ENCODE results near the gene TRIM33. TPM values are rescaled to one million over a fixed set of nuclear protein-coding genes. Genes with fewer than 3 reads are reported as not detected.

The TRIM33 gene
- total and polyA plus RNA-seq, 12 donors: 13.8 to 49.0 (median 27.0) TPM

DNA sequence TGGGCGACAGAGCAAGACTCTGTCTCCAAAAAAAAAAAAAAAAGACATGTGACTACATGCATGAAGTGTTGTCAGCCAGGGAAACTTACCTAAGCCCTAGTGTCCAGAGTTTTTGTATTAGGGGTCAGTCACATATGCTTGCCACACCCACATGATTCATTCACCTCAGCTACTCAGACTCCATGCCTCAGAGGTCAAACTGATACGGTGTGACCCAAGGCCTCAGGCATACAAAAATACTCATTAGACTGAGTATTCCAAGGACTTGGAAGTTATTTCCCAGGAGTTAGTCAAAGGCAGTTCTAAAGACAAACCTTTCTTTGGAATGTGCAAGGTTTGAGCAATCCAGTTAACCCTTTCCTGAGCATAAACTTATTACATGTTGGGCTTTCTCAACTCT lies 6.3 kb upstream of the TRIM33 start:
- no peak for TF ChIP-seq POLR2A (IDR thresholded peaks at IDR 0.05)
- TF ChIP-seq, protein P1, sequence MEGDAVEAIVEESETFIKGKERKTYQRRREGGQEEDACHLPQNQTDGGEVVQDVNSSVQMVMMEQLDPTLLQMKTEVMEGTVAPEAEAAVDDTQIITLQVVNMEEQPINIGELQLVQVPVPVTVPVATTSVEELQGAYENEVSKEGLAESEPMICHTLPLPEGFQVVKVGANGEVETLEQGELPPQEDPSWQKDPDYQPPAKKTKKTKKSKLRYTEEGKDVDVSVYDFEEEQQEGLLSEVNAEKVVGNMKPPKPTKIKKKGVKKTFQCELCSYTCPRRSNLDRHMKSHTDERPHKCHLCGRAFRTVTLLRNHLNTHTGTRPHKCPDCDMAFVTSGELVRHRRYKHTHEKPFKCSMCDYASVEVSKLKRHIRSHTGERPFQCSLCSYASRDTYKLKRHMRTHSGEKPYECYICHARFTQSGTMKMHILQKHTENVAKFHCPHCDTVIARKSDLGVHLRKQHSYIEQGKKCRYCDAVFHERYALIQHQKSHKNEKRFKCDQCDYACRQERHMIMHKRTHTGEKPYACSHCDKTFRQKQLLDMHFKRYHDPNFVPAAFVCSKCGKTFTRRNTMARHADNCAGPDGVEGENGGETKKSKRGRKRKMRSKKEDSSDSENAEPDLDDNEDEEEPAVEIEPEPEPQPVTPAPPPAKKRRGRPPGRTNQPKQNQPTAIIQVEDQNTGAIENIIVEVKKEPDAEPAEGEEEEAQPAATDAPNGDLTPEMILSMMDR (IDR thresholded peaks at IDR 0.05): no peak
- Histone ChIP-seq H3K4me3 (no peak overlapping the region), H3K4me1 (replicated peaks in 1 of 2) (peaks cover 0 to 2% of the 10 kb centered on the region in 2 donors), H3K27ac (no peak overlapping the region), H3K9me3 (replicated peaks in 1 of 3) (no peaks in the 10 kb centered on the region), H3K36me3 (replicated peaks in 1 of 2) (no peaks in the 10 kb centered on the region), H3K27me3 (no peaks in the 10 kb centered on the region)
- intact Hi-C loops (cut with DNase I): loop anchor here in 1 of 2 donors (10.0 kb wide), 1 partner anchor 73 kb away; no protein-coding TSS in a partner anchor
- no peak for DNase-seq
- WGBS, 4 donors: 54 to 67% (median 61%) methylated on average over 2 of the region's 2 CpGs

DNA sequence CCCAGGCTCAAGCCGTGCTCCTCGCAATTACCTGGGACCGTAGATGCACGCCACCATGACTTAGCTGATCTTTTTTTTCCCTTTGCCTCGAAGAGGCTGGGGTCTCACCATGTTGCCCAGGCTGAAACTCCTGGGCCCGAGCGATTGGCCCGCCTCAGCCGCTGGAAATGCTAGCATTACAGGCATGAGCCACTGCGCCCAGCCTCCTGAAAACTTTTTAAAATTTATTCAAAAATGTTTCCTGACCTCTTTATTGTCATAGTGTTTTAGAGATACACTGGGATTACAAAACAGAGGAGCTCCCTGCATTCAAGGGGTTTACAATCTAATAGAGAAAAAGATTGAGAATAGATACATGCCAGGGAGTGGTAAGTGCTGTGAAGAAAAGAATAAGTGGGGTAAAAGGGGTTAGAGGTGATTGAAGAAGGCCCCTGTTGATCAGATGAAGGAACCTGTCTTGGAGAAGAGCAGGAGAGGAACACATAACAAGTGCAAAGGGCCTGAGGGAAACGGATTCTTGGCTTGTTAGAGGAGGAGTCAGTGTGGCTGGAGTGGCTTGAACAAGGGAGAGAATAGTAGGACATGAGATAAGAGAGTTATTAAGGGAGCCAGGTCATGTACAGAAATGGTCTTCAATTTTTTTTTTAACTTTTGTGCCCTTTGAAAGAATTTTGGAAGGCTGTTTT lies 1.7 kb upstream of the TRIM33 start:
- no peaks in the 10 kb centered on the region for H3K36me3 ChIP-seq (replicated peaks in 1 of 2)
- 87 to 91% (median 88%) methylated on average over 11 of the region's 11 CpGs for WGBS, 4 donors
- no peak overlapping the region for H3K4me3 ChIP-seq
- H3K4me1 ChIP-seq (replicated peaks in 1 of 2): peaks cover 6 to 31% of the 10 kb centered on the region in 2 donors
- TF ChIP-seq, protein P1 (IDR thresholded peaks at IDR 0.05): no peak
- no peak for TF ChIP-seq POLR2A (IDR thresholded peaks at IDR 0.05)
- intact Hi-C loops (cut with DNase I): loop anchor here in 1 of 2 donors (5.0 to 10.0 kb wide), 2 partner anchors 68 to 165 kb away; no protein-coding TSS in a partner anchor
- DNase-seq: peak in 1 of 7 donors; percentile 15
- no peaks in the 10 kb centered on the region for H3K27me3 ChIP-seq
- H3K27ac ChIP-seq: no peak overlapping the region
- no peaks in the 10 kb centered on the region for H3K9me3 ChIP-seq (replicated peaks in 1 of 3)

DNA sequence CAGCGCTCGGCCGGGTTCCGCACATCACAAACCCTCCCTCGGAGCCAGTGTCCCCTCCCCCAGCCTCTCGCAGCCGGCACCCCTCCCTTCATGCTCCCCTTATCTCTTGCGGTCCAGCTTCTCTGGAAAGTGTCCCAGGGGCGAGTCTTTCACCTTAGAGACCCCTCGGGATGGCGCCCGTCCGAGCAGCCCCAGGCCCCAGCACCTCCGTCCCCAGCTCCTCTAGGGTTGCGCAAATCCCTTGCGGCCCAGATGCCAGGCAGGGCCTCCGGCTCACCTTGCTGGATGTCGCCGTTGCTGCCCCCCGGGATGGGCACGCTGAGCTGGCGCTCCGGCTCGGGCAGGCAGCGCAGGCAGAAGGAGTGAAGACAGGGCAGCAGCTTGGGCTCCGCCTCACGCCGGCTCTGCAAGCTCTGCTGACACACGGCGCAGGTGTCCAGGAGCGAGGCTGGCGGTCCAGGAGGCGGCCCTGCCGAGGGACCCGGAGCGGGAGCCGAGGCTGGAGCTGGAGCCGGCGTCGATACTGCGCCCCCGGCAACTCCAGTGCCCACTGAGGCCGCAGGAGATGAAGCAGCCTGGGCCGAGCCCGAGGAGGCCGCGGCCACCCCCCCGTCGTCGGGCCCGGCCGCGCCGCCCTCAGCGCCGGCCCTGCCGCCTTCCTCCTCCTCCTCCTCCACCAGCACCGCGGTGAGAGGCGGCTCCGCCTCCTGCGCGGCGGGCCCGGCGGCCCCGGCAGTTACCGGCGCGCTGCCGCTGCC lies 550 bp downstream of the TRIM33 start:
- TF ChIP-seq, protein P1 (IDR thresholded peaks at IDR 0.05): no peak
- no peak for TF ChIP-seq POLR2A (IDR thresholded peaks at IDR 0.05)
- intact Hi-C loops (cut with DNase I): loop anchor here in 1 of 2 donors (5.0 to 10.0 kb wide), 2 partner anchors 66 to 163 kb away; no protein-coding TSS in a partner anchor
- 0% methylated on average over 23 to 71 of the region's 71 CpGs for WGBS, 4 donors
- peak; percentile 49 to 70 (median 61) for DNase-seq
- H3K4me3 ChIP-seq: peak overlapping the region; percentile 51 to 99 (median 82)
- H3K27ac ChIP-seq: peak overlapping the region in 4 of 5 donors; percentile 96 to 99 (median 98)
- H3K36me3 ChIP-seq (replicated peaks in 1 of 2): no peaks in the 10 kb centered on the region
- no peaks in the 10 kb centered on the region for H3K27me3 ChIP-seq
- no peaks in the 10 kb centered on the region for H3K9me3 ChIP-seq (replicated peaks in 1 of 3)
- H3K4me1 ChIP-seq (replicated peaks in 1 of 2): peaks cover 6 to 35% of the 10 kb centered on the region in 2 donors

DNA sequence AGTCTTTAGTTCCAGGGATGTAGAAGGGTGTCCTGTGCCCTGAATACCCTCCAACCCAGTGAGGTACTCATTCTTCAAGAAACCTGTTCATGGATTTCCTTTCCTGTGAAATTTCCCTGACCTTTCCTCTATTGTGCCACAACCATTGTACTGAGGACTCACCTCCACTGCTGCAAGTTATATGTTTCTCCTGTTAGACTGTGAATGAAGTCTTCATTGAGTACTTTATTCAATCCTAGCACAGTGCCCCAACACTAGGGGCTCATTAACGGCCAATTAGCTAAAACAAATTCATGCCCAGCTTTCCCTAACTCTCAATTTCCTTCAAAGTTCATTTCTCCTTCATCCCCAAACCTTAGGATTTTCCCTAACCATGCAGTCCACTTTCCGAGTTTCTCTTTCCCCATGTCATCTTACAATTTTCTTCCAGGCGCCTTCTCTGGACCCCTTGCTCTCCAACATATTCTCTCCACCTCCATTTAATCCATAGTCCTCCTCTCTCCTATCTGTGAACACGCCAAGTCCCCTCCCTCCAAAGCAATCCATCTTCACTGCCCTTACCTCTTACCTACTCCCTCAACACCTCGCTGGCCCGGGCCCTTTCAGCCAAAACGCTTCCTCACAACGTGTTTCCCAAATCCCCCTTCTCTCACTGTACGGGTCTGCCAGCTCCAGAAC lies 1.3 kb downstream of the TRIM33 start:
- Histone ChIP-seq H3K9me3 (replicated peaks in 1 of 3) (no peaks in the 10 kb centered on the region), H3K36me3 (replicated peaks in 1 of 2) (no peaks in the 10 kb centered on the region), H3K27ac (peak overlapping the region in 3 of 5 donors; percentile 96 to 99 (median 97)), H3K4me3 (peak overlapping the region; percentile 19 to 99 (median 82)), H3K27me3 (no peaks in the 10 kb centered on the region), H3K4me1 (replicated peaks in 1 of 2) (peaks cover 6 to 35% of the 10 kb centered on the region in 2 donors)
- DNase-seq: no peak
- intact Hi-C loops (cut with DNase I): loop anchor here in 1 of 2 donors (5.0 to 10.0 kb wide), 2 partner anchors 65 to 162 kb away; no protein-coding TSS in a partner anchor
- no peak for TF ChIP-seq POLR2A (IDR thresholded peaks at IDR 0.05)
- TF ChIP-seq, protein P1 (IDR thresholded peaks at IDR 0.05): no peak
- WGBS, 4 donors: 1 to 3% (median 2%) methylated on average over 9 of the region's 9 CpGs

Data from adrenal gland (tissue), 12 donors.